Measurements from ENCODE around the gene HGFAC.

Gene HGFAC

GRCh38 chr4:3464349-3464905 lies 22.7 kb downstream of the HGFAC start:
- no peak for DNase-seq

GRCh38 chr4:3464911-3465697 lies 23.3 kb downstream of the HGFAC start:
- DNase-seq = no peak

- no peak for DNase-seq
Observed at GRCh38 chr4:3465698-3466671, 24.2 kb downstream of the HGFAC start.

GRCh38 chr4:3466691-3467600 lies 25.2 kb downstream of the HGFAC start:
- DNase-seq = no peak

GRCh38 chr4:3467601-3468031 lies 25.8 kb downstream of the HGFAC start:
- no peak for DNase-seq

- no peak for DNase-seq
Observed at GRCh38 chr4:3468154-3468553, 26.4 kb downstream of the HGFAC start.

GRCh38 chr4:3468804-3469203 lies 27.0 kb downstream of the HGFAC start:
- DNase-seq = no peak

GRCh38 chr4:3469386-3470243 lies 27.8 kb downstream of the HGFAC start:
- no peak for DNase-seq

GRCh38 chr4:3470244-3471097 lies 28.7 kb downstream of the HGFAC start:
- DNase-seq = no peak

- DNase-seq = no peak
Observed at GRCh38 chr4:3471098-3471760, 29.5 kb downstream of the HGFAC start.

GRCh38 chr4:3471886-3472285 lies 30.1 kb downstream of the HGFAC start:
- no peak for DNase-seq

GRCh38 chr4:3472411-3473141 lies 30.8 kb downstream of the HGFAC start:
- no peak for DNase-seq

- DNase-seq = no peak
Observed at GRCh38 chr4:3473181-3473950, 31.6 kb downstream of the HGFAC start.

- DNase-seq = no peak
Observed at GRCh38 chr4:3473996-3474765, 32.4 kb downstream of the HGFAC start.

- DNase-seq = no peak
Observed at GRCh38 chr4:3475041-3475712, 33.4 kb downstream of the HGFAC start.

- DNase-seq = no peak
Observed at GRCh38 chr4:3475713-3476260, 34.0 kb downstream of the HGFAC start.

GRCh38 chr4:3476341-3476747 lies 34.6 kb downstream of the HGFAC start:
- no peak for DNase-seq

Measured in CD4-positive, alpha-beta T cell treated with Interleukin-4 for 1 hour (primary cell).